Upper lobe of right lung (tissue), 1 donor: ENCODE data around the gene STOM. TPM values are rescaled to one million over a fixed set of nuclear protein-coding genes. Genes with fewer than 3 reads are reported as not detected.

Experiments
- ATAC-seq: fragments of 200-7000 bp; cut with Tn5 transposase; one replicate; pipeline ENCODE4 v1.9.1; 2020; ENCODE audit warnings: mild to moderate bottlenecking, moderate library complexity
- DNase-seq: peaks from one replicate; pipeline ENCODE4 v3.0.0-alpha.2; 2020
- H3K27ac ChIP-seq: fragments of 200-600 bp; one replicate; pipeline ENCODE4 v1.8.0; 2022
- H3K27me3 ChIP-seq: fragments of 200-600 bp; one replicate; pipeline ENCODE4 v1.8.0; 2022; ENCODE audit warnings: mild to moderate bottlenecking
- H3K36me3 ChIP-seq: fragments of 200-600 bp; one replicate; pipeline ENCODE4 v1.8.0; 2022
- H3K4me1 ChIP-seq: fragments of 200-600 bp; one replicate; pipeline ENCODE4 v1.8.0; 2022
- H3K4me3 ChIP-seq: fragments of 200-600 bp; one replicate; pipeline ENCODE4 v1.8.0; 2022; ENCODE audit warnings: mild to moderate bottlenecking
- H3K9me3 ChIP-seq: fragments of 200-600 bp; one replicate; pipeline ENCODE4 v1.8.0; 2022
- CTCF ChIP-seq: fragments of 200-600 bp; IDR thresholded peaks from one replicate; pipeline ENCODE4 v1.8.0; 2022; ENCODE audit warnings: antibody characterized with exemption
- intact Hi-C: fragments of 100-400 bp; cut with DNase I; formaldehyde crosslinking; loops from one replicate; pipeline ENCODE4 v1.11.0; 2022
- total RNA-seq: library from RNA; stranded (reverse); fragmentation: NEBNext Ultra II Directional; extraction: Animal tissue kit (Norgen Biotek cat#: 25700); gene quantifications from one replicate; pipeline ENCODE4 v1.2.1, GENCODE V29; 2021
- donor health status: DM: no; HTN: yes; CAD: no; lungs with severe emphysema.

The STOM gene
- total RNA-seq, 1 donor from 2014 or later = 595 TPM

GRCh38 chr9:121301881-121302286 is 68.2 kb downstream of the STOM start:
- Histone ChIP-seq H3K27me3 (no peaks in the 10 kb centered on the region), H3K4me3 (no peak overlapping the region), H3K27ac (no peak overlapping the region), H3K9me3 (no peaks in the 10 kb centered on the region), H3K4me1 (peaks cover 70% of the 10 kb centered on the region), H3K36me3 (peaks cover 53% of the 10 kb centered on the region)
- intact Hi-C loops = no loop called here
- peak; percentile 57 for DNase-seq
- no peak for ATAC-seq
- no peak for TF ChIP-seq CTCF

DNA sequence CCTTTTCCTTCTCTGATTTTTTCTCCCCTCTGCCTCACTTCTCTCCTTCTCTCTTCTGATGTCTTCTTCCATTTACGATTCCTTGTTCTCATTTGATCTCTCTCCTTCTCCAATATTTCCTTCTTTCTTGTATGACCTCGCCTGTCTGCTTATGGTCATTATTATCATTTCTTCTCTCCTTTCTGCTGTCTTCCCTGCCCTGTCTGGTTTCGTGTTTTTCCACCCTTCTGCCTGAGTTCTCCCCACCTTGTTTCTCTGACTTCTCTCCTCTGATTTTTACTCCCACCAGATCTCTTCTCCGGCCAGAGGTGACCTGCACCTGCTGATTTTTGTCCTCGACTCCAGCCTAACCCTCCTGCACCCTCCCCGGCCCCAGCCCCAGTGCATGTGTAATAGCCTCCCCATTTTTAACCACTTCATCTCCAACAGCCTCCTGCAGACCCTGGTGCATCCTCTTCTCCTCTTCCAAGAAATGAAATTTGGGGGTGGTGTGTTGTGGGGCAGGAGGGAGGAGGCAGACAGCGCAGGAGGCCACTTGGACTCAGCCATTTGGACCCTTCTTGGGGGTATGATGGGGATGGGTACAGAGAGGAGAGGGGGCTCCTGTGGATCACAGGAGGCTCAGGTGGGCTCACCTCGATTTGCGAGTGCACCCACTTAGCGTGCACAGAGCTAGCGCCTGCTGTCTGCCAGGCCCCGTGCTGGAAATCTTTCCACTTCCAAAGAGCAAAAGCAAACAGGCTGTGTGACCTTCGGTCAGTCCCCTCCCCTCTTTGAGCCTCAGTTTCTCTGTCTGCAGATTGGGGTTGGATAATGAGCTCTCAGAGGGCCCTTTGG is 69.5 kb downstream of the STOM start:
- Histone ChIP-seq H3K27me3 (no peaks in the 10 kb centered on the region), H3K9me3 (no peaks in the 10 kb centered on the region), H3K27ac (peak overlapping the region; percentile 79), H3K4me1 (peaks cover 72% of the 10 kb centered on the region), H3K36me3 (peaks cover 40% of the 10 kb centered on the region), H3K4me3 (peak overlapping the region; percentile 65)
- intact Hi-C loops = no loop called here
- ATAC-seq (no peak), DNase-seq (peak; percentile 39)
- no peak for TF ChIP-seq CTCF

DNA sequence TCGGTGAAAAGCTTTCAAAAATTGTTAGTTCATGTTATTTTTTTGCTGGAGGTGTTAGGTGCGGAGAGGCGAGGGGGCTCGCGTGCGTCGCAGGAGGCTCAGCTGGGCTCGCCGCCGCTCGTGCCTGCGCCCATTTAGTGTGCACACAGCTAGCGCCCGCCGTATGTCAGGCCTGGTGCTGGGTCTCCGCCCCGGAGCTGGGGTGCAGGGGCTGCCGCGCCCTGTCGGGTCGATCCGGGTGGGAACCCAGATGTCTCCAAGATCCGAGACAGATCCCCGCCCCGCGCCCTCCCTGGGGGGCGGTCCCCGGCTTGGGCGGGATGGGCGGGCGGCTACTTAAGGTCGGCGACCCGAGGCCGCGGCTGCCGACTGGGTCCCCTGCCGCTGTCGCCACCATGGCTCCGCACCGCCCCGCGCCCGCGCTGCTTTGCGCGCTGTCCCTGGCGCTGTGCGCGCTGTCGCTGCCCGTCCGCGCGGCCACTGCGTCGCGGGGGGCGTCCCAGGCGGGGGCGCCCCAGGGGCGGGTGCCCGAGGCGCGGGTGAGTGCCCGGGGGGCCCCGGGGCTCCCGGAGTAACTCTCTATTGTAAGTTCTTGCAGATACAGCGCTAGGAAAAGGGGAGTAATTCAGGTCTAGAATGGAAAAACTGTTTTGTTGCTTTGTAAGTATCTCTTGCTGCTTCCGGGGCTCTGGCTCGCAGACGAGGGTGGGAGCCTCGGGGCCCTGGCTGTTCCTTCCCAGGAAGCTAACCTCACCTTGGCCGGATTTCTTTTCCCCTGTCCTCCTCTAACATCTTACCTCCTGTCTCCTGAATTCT is 70.4 kb downstream of the STOM start:
- ATAC-seq (peak; percentile 62), DNase-seq (peak; percentile 80)
- Histone ChIP-seq H3K27ac (peak overlapping the region; percentile 79), H3K4me3 (peak overlapping the region; percentile 65), H3K27me3 (no peaks in the 10 kb centered on the region), H3K36me3 (peaks cover 32% of the 10 kb centered on the region), H3K9me3 (no peaks in the 10 kb centered on the region), H3K4me1 (peaks cover 73% of the 10 kb centered on the region)
- intact Hi-C loops = no loop called here
- TF ChIP-seq CTCF = no peak

DNA sequence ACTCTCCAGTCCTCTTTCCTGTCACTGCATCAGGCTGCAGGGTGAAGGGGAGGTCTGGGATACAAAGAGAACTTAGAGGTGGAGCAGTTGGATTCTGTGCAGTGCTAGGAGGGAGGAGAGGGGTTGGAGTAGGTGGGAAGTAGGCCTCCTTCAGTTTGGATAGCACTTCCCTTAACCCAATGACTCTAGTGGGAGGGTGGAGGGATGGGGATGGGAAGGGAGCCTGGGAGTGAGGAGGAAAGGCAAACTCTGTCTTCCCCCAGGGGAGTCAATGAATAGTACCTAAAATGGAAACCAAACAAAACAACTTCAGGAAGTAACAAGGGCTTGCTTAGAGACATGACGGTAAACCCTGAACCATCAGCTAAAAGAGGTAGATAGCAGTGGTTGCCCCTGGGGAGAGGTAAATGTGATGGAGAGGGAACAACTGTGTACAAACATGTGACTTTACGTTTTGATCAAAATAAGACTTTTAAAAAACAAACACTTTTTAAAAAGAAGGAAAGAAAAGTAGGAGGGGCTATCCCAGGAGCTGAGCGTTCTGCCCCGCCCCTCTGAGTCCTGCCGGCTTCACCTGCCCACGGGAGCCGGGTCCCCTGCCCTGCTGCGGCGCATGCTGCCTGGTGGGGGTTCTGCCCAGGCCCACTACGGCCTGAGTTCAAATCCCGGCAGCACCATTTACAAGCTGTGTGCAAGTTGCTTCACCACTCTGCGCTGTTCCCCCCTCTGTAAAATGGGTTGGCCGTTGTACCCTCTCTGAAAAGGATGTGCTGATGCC is 71.2 kb downstream of the STOM start:
- Histone ChIP-seq H3K36me3 (peaks cover 27% of the 10 kb centered on the region), H3K9me3 (no peaks in the 10 kb centered on the region), H3K4me3 (peak overlapping the region; percentile 65), H3K27me3 (no peaks in the 10 kb centered on the region), H3K4me1 (peaks cover 73% of the 10 kb centered on the region), H3K27ac (peak overlapping the region; percentile 79)
- no peak for TF ChIP-seq CTCF
- DNase-seq (no peak), ATAC-seq (peak; percentile 13)
- intact Hi-C loops = no loop called here

GRCh38 chr9:121298016-121298538 is 72.0 kb downstream of the STOM start:
- intact Hi-C loops = no loop called here
- H3K9me3 ChIP-seq = no peaks in the 10 kb centered on the region
- ATAC-seq (no peak), DNase-seq (no peak)
- no peak overlapping the region for H3K4me3 ChIP-seq
- peak overlapping the region; percentile 79 for H3K27ac ChIP-seq
- H3K36me3 ChIP-seq = peaks cover 21% of the 10 kb centered on the region
- H3K27me3 ChIP-seq = no peaks in the 10 kb centered on the region
- no peak for TF ChIP-seq CTCF
- peaks cover 70% of the 10 kb centered on the region for H3K4me1 ChIP-seq
